NCI-H187 treated with DMSO at 0.1 percent for 48 hours (cell line): Measurements from ENCODE around the gene TSPAN32.
"Not testable (repeated sequence)": the region's sequence is repeated elsewhere in the genome, so short reads cannot be mapped to it uniquely, and the experiment has no call there.

Source experiments
- DNase-seq: peaks from one replicate; lab custom pipeline; 2025; lab: John Stamatoyannopoulos, UW

The TSPAN32 gene

DNA sequence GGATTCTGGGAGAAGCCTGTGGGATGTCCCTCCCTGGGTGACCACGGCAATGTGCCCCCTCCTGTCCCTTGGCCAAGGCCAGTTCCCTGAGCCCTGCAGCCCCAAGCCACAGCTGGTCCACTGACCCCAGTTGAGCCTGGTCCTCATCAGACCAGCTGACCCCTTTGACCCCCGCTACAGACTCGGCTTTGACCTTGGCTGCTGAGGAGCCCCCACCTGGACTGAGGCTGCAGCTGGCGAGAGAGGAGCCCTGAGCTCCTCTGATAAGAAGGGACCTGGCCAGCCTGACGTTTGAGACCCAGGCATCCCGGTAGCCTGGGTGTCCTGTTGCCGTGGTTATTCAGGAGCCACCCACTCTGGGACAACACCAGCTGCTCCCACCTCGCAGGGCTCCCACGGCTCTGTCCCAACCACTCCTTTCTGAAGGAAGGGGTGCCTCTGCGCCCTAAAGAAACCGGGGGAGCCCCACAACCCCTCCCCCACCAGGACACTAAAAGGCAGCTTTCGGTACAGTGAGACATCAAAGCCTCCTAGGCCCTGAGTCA is 34.4 kb upstream of the TSPAN32 start:
- no peak for DNase-seq

DNA sequence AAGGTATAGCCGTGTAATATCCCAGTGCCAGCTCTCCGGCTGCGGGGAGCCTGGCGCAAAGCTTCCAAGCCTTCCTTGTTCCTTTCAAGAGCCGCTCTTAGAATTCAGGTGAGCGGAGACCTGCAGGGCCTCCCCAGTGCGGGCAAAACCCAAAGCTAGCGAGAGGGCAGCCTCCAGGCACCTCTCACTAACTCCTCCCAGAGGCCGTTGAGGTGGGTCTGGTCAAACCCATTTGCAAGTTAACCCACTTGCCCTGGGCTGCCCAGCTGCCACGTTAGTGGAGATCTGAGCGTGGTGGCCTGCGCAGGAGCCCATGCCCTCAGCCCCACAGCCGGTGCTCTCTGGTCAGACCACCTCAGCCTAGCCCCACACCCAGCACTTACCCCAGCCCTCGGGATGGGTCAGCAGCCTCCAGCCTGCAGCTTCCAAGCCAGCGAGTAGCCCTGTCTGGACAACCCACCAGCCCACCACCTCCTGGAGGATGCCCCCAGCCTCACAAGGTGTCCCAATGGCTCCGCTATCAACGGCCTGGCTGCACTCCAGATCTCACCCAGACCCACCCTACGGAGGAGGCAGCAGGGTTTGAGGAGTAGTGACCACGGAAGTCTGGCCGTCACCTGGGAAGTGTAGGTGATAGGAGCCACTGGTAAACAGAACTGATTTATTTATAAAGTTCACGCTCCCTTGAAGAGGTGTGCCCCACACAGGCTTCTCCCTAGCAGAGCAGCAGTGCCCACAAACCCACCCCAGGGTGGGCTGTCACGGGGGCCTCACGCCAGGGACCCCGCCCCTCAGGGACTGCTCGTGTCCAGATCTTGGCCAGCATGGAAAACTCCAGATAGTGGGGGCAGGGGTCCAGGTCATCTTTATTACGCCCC is 33.7 kb upstream of the TSPAN32 start:
- DNase-seq = no peak

DNA sequence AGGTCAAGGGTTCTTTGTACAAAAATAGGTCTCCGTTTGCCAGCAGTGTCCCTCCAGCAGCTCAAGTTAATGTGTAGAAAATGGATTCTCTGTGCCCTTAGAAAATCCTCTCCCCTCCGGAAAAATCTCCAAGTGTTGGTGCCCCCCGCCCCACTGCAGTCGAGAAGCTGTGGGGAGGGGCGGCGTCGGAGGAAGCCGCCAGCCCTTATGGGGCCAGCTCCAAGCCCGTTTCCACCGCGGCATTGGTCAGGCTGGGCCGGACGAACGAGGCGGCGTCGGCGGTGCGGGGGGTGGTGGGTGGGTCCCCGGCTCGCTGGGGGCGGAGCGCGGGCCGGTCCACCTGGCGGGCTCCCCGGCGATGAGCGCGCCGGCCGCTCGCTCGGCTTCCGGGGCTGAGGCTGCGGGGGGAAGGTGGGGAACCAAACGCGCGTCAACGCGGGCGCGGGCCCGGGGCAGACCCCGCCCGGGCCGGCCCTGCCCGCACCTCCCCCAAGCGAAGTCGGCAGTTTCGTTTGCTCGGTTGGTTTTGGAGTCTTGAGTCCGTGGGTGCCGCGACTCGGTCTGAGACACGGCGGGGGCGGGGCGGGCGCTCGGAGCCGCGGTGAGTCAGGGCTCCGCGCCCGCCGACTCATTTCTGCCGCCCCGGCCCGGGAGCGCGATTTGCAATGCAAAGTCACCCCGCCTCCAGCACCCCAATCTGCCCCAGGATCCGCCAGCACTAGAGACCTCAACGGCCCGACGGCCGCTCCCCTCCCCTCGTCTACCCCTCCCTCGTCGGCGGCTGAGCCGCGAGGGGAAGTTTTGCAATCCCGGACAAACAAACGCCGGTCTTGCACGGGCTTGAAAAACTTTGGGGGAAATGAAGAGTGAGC is 32.8 kb upstream of the TSPAN32 start:
- DNase-seq = no peak

DNA sequence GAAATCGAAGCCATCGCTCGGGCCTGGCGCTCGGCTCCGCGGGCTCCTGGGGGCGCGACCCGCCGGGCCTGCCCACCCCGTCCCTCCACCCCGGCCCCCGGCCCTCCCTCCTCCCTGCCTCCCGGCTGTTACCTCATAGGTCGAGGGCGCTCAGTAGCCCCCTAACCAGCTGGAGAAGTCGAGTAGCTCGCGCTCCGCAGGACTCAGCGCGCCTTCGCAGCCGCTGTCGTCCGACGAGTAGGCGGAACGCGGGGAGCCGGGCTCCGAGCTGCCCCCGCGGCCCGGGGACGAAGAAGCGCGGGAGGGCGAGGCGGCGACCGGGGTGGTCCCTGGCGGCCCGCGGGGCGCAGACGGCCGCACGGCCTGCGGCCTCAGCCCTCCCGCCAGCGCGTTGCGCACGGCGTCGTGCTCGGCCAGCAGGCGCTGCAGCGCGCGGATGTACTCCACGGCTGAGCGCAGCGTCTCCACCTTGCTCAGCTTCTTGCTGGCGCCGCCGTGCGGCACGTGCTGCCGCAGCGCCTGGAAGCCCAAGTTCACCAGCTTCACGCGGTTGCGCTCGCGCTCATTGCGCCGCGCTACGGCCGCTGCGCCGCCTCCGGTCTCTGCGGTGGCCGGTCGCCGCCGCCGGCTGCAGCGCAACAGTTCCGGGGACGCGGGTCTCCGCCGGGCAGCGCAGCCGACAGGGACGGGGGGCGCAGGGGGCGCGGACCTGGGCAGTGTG is 32.1 kb upstream of the TSPAN32 start:
- no peak for DNase-seq

DNA sequence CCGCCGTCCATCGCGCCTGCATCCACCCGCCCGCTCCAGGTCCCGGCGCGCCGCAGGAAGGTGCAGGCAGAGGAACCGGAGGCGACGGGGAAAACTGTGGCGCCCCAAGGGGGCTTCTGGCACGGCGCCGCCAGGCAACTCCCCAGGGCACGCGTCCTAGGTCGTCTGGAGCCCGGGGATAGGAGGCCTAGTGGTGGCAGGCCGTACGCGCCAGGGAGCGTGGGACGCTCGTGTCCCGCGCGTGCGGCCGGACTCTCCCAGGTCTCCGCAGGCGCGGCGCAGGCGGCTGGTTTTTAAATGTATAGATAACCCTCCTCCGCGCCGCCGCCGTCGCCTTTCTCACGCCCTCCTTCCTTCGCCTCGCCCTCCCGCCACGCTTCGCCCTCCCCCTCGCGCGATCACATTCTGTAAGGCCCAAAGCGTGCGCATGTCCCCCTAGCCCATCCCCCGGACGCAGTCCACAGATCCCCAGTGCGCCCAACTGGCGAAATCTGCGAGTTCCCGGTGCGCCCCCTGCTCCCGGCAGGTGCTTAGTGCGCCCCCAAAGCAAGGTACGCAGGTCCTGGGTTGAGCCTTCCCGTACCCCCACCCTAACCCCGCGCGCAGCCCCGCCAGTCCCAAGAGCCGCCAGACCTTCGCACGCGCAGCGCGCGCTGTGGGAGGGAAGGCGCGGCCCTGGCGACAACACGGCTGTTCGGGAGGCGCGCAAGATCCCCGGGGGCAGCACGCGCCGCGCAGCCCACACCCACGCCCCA is 31.3 kb upstream of the TSPAN32 start, which contains the start of gene ASCL2:
TSS of gene ASCL2 (minus strand) at position 267 of the 755 bp plus-strand sequence. CDS start at position 11, 256 bp downstream.
- DNase-seq = no peak

DNA sequence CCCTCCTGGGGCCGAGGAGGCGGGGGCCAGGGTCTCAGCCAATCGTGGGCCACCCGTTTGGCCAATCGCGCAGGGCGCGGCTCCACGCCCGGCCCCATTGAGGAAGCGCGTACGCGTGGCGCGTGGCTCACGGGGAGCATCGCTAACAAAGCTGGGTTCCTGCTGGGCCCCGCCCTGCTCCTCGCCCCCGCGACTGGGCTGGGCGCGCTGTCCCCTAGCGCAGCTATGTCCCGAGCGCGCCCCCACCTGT is 30.8 kb upstream of the TSPAN32 start:
- no peak for DNase-seq

DNA sequence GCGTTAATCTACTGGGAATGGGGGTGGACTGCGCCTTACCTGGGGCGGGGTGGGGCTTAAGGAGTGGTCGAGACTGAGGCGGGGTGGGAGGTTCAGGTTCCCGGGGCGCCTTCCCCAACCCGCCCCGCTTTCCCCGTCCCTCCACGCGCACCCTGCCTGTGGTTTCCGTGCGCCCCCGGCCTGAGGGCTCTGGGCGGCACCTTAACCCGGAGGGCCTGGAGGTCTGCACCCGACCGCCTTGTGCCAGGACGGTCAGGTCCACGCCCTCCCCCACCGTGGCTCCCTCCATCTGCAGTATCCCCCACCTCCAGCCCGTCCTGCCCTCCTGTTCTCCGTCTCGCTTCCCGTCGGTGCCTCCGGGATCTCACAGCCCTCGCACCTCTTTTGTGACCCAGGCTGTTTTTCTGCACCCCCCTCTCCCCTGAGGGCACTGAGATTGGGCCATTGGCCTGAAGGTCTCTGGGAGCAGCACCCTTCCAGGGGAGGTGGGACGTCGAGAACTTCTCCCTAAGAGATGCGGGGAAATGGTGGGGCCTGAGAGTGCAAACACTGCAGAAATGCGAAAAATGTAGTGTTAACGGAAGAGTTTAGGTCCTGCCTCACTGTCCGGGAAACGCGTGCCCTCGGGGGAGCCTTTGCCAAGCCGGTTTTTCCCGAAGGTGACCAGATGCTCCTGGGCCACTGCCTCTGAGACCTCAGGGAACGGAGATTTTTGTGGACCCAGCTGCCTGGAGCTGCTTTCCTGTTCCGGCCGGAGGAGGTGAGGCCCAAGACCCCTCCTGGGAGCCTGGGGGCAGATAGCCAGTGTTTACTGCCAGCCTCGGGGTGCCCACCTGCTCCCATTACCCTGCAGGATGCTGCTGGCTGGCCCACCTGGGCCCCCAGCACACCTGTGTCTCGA is 30.2 kb upstream of the TSPAN32 start:
- no peak for DNase-seq

DNA sequence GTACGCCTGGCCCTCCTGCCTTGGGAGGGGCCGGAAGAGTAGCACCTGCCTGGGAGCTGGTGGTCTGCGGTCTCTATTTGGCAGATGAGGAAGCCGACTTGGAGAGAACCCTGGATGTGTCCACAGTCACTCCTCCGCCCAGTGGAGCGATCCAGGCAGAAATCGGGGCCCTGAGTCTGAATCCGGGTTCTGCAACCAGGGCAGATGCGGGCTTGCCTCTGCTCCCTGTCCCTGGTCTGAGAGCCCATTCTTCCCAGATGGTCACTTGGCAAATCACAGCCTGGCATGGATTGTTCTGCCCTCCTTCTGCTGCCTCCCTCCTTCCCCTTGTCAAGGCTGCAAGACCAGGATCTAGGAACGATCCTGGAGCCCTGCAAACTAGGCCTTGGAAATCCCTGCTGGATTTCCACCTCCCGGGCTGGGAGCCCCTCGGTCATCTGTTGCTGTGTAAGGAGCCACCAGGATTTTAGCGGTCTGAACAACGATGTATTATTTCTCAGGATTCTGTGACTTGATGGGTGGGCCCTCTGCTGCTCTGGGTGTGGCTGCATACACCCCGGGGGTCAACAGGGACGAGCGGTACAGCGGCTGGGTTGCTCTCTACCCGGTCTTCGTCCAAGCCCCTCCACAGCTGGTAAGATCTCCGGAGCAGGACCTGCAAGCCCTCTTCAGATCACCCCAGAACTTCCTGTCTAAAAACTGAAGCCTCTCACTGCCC is 29.4 kb upstream of the TSPAN32 start:
- DNase-seq = no peak

DNA sequence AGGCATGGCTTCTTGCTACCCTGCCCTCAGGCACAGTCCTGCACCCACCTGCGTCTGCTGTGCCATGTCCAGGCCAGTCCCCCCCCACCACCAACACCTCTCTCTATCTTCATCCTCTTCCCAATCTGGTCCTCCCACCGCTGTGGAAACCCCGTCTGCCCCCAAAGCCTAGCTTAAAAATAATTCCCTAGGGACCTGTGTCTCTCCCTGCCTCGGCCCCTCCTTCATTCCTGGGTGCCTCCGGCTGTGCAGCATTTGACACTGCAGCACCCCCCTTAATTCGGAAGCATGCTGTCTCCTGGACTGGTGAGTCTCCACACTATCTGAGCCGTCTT is 28.9 kb upstream of the TSPAN32 start:
- no peak for DNase-seq

DNA sequence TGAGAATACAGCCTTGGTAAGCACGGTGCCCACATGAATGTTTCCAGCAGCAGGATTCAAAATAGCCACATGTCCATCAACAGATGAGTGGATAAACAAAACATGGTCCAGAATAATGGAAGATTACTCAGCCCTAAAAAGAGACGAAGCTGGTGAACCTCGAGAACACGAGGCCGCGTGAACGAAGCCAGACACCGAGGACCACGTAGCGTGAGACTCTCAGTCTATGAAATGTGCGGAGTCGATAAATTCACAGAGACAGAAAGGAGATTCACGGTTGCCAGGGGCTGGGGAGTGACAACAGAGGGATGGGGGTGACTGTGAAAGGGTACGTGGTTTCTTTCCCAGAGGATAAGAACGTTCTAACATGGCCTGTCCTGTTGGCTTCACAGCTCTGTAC is 28.5 kb upstream of the TSPAN32 start:
- no peak for DNase-seq

DNA sequence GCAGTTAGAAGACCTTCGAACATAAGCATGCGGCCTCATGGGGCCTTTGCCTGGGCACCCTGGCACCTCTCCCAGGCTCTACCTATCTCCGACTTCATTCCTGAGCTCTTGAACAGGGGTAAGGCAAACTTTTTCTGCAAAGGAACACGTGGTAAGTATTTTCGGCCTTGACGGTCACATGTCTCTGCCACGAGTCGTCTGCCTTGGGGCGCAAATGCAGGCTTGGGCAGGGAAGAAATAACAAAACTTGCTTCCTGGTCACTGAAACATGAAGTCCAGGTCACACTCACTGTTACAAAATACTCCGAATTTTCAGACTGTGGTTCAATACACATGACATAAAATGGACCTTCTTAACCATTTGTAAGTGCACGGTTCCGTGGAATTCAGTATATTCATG is 28.0 kb upstream of the TSPAN32 start:
- DNase-seq = no peak

DNA sequence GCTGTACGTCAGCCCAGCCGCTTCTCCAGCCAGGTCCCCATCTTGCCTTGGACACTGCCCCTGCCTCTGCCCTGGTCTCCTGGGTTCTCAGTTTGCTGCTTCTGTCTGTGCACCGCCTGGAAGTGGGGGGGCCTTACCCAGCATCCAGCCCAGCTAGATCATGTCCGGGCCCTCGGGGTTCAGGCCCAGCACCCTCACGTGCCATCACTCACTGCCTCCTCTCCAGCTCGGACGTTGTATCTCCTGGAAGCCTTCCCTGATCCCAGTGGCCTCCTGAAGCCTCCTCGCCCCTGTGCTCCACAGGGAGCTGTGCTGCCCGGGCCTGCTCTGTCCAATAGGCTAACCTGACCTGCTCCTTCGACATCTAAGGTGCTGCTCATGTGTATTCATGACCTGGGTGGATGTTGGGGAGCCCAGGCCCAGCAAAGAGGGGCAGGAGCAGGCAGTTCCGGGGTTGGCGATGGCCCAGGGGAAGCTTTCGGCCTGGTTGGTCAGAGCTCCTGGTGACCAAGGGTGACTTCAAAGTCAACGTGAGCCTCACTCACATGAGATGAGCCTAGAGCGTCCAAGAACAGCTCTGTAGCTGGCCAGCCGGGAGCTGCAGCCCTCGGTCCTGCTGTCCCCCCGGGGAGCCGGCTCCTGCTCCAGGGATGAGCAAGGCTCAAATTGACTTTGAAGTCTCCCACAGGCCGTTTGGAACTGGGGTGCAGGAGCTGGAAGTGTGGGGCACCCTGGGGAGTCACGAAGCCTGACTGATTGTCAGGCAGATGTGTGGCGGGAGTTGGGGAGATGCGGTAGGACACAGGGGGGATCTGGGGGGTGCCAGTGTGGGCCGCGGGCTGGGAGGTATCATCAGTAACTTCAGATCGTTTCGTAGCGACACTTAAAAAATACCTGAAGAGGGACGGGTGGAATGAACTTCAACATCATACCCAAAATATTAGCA is 26.2 kb upstream of the TSPAN32 start:
- no peak for DNase-seq

DNA sequence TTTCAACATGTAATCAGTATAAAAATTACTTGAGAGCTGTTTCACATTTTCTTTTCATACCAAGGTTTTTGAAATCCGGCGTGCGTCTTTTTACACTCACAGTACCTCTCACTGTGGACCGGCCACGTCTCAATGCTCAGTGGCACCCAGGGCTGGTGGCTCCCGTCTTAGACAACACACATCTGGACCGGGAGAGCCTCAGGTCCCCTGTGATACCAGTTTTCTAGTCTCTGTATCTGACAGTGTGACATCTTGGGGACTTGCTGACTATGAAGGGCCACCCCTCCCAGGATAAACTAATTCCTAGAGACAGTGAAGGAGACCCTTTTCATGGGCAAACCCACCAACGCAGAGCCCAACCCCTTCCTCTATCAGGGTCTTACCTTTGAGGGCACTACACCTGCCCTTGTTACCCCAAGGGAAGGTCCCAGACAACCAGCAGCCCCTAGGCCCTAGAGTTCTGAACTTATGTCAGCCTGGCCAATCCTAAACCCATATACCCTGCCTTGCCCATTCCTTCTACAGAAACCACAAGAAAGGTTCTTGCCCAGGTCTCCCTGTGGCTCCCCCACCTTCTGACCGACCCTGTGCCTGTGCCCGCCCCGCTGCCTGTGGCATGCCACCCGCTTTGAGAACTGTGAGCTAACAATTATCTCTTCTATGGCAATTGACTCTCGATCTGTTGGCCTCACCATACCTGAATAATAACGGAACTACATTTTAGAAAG is 25.4 kb upstream of the TSPAN32 start:
- no peak for DNase-seq

DNA sequence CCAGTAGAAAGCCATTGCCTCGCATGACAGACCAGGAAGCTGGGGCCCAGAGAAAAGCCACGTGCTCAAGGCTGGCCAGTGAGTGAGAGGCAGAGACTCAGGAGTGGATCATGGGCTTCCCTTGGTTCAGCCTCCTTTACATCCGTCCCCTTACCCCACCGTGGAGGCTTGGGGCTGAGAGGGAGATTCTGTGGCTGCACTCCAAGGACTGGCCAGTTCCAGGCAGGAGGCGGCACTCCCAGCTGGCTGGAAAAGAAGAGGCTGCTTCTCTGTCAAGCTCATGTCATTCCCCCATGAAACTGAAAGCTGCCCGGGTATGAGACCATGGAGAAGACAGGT is 24.8 kb upstream of the TSPAN32 start:
- no peak for DNase-seq

DNA sequence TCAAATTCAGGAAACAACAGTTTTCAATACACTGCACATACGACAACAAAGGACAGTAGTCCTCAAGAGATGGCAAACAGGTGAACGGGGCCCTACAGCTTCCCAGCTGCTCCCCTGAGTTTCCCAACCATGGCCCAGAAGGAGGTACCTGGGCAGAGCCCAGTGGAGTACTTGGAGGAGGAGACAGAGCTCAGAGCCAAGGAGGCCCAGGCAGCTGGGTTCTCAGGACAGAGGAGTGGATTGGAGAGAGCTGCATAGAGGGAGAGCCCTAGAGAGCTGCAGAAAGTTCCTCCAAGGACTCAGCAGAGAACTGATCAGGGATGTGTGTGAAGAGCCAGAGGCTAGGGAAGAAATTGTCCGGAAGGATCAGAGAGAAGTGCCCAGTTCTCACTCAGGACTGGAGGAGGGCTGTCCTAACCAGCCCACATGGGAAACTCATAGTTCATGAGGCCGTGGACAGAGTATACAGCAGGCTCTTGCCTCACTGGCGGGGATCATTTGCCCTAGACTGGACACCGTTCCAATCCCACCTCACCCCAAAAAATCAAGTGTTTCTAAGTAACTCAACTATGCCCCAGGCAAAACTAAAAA is 23.8 kb upstream of the TSPAN32 start:
- no peak for DNase-seq

DNA sequence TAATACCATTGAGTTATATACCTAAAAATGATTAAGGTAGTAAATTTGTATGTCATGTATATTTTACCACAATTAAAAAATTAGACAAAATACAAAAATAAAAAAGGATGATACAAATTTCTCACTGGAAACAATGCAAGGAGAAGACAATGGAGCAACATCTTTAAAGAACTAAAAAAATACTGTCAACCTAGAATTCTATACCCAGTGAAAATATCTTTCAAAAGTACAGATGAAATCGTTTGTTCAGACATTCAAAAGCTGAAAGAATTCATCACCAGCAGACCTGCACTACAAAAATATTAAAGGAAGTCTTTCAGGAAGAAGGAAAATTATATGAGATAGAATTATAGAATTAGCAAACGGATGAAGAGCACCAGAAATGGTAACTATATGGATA is 21.6 kb upstream of the TSPAN32 start:
- DNase-seq = no peak

DNA sequence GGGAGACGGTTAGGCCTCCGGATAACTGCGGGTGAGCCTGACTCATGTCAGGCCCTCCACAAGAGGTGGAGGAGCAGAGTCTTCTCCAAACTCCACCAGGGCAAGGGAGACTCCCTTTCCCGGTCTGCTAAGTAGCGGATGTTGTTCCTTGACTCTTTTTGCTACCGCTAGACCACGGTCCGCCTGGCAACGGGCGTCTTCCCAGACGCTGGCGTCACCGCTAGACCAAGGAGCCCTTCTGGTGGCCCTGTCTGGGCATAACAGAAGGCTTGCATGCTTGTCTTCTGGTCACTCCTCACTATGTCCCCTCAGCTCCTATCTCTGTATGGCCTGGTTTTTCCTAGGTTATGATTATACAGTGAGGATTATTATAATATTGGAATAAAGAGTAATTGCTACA is 15.5 kb upstream of the TSPAN32 start:
- not testable (repeated sequence) for DNase-seq

DNA sequence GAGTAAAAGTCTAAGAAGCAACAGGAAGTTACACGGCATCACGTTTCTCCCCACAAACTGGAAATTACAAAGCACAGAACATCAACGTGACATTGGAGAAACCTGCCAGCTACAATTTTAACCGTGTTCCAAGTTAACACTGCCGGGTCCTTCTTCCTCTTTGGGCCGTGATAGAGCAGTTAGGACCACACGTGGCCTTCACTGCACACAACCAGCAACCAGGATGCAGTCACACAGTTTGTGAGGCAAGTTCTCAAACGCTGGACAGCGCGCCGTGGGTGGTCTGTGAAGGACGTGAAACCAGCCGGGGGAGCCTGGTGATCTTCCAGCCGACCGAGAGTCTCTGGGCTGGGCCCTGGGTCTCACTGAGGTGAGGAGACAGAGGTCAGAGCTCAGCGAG is 14.7 kb upstream of the TSPAN32 start:
- no peak for DNase-seq
